ENCODE results near the gene DDX20. TPM values are rescaled to one million over a fixed set of nuclear protein-coding genes. Genes with fewer than 3 reads are reported as not detected.

Gene DDX20
- total and polyA plus RNA-seq, 2 of the 8 experiments (the other 6 are each of a cell fraction or from before 2014, with no cell fraction given) = 7.5 to 24.7 TPM

- no peak overlapping the region for H3K4ac ChIP-seq (replicated peaks; ENCODE audit: insufficient read length, low read depth, low read length)
- no peak overlapping the region for H2BK12ac ChIP-seq (ENCODE audit: low read depth, low read length)
- peaks cover 0 to 59% of the 10 kb centered on the region in 2 experiments; a peak in 3 of 4 replicates for H3K79me2 ChIP-seq (ENCODE audit: control insufficient read depth in 1 of 2, insufficient read depth in 2 of 2, low read length in 2 of 2)
- no peak overlapping the region for H4K8ac ChIP-seq (ENCODE audit: extremely low read depth, insufficient read depth, low read length)
- no peak overlapping the region for H3K4me2 ChIP-seq (ENCODE audit: insufficient read depth in 1 of 2, low read depth in 2 of 2, low read length in 2 of 2)
- H2BK120ac ChIP-seq (replicated peaks; ENCODE audit: low read depth, low read length) = no peak overlapping the region
- H3K4me1 ChIP-seq (replicated peaks in 1 of 4; ENCODE audit: control insufficient read depth in 3 of 4, insufficient read depth in 4 of 4, low read length in 3 of 4) = peaks cover 19 to 32% (median 26%) of the 10 kb centered on the region in 4 experiments
- H3K14ac ChIP-seq (ENCODE audit: insufficient read length) = no peak overlapping the region
- peak overlapping the region; percentile 73; the same call in 1 of the 2 replicates for H2BK15ac ChIP-seq (ENCODE audit: low read length)
- H3K9me3 ChIP-seq (ENCODE audit: insufficient read depth in 2 of 2, low read depth in 1 of 2, low read length in 1 of 2) = no peaks in the 10 kb centered on the region
- H3K23me2 ChIP-seq (ENCODE audit: low read depth, low read length) = peaks cover 8% of the 10 kb centered on the region; the same call in 1 of the 2 replicates
- H3K9ac ChIP-seq (replicated peaks in 1 of 4; ENCODE audit: extremely low read depth in 1 of 4, low read depth in 3 of 4, low read length in 3 of 4) = no peak overlapping the region
- H3K4me3 ChIP-seq (ENCODE audit: extremely low read depth in 1 of 4, insufficient read depth in 2 of 4, low read depth in 3 of 4, low read length in 4 of 4) = no peak overlapping the region
- H3K18ac ChIP-seq (ENCODE audit: extremely low read depth, low read length) = no peak overlapping the region
- no peak overlapping the region for H2BK20ac ChIP-seq (ENCODE audit: low read length)
- H2AFZ ChIP-seq (ENCODE audit: low read length) = no peak overlapping the region
- H3K56ac ChIP-seq (replicated peaks; ENCODE audit: insufficient read length, low read depth, low read length) = no peak overlapping the region
- H2BK5ac ChIP-seq (ENCODE audit: low read depth, low read length) = no peak overlapping the region
- peaks cover 3 to 10% of the 10 kb centered on the region in 2 experiments for H4K20me1 ChIP-seq (replicated peaks in 1 of 2; ENCODE audit: control insufficient read depth in 1 of 2, insufficient read depth in 2 of 2, low read length in 2 of 2)
- H3K27ac ChIP-seq (ENCODE audit: low read depth, low read length) = no peak overlapping the region
- ChIA-PET CTCF (ENCODE audit: partially characterized antibody) (interaction anchor here (0.9 to 42.0 kb wide), 6 partner anchors 5 to 282 kb away, joined by 3 to 1070 read pairs (median 3); partner anchors contain the start of genes DDX20 and INKA2), POLR2A (ENCODE audit: partially characterized antibody) (interaction anchor here (1.0 to 19.0 kb wide), 2 partner anchors 13 to 15 kb away, joined by 5 to 343 read pairs; no protein-coding TSS in a partner anchor)
- WGBS, 2 experiments (ENCODE audit: extremely low coverage in 1 of 2, insufficient coverage in 1 of 2, insufficient read length in 1 of 2, insufficient replicate concordance in 2 of 2, low coverage in 1 of 2, low lambda C conversion rate in 2 of 2, missing lambda C conversion rate in 1 of 2) = 88% methylated on average over 3 of the region's 3 CpGs; no CpG with 5 or more reads in 1 of the 2 experiments
- H4K91ac ChIP-seq (replicated peaks; ENCODE audit: insufficient read length, low read length) = no peak overlapping the region
- no peak for FAIRE-seq
- no peak overlapping the region for H4K5ac ChIP-seq (ENCODE audit: insufficient read length, low read depth, low read length)
- no peaks in the 10 kb centered on the region; a peak in 1 of 7 replicates for H3K27me3 ChIP-seq (replicated peaks in 1 of 4; ENCODE audit: control insufficient read depth in 3 of 4, extremely low read depth in 1 of 4, insufficient read depth in 3 of 4, low read length in 3 of 4)
- peaks cover 11% of the 10 kb centered on the region for H3K79me1 ChIP-seq (ENCODE audit: low read depth, low read length)
- no peak overlapping the region for H3K23ac ChIP-seq (ENCODE audit: insufficient read length)
- H3K36me3 ChIP-seq (ENCODE audit: control insufficient read depth in 2 of 4, insufficient read depth in 4 of 4, low read length in 3 of 4) = peaks cover 0 to 3% (median 1%) of the 10 kb centered on the region in 4 experiments; a peak in 3 of 8 replicates
- TF ChIP-seq RAD21 (IDR thresholded peaks at IDR 0.05 in 1 of 2, conservative IDR thresholded peaks at IDR 0.05 in 1 of 2; ENCODE audit: low read depth in 2 of 2, low read length in 2 of 2) (no peak), POLR2AphosphoS5 (IDR thresholded peaks at IDR 0.05; ENCODE audit: low read depth, low read length) (no peak), CREB1 (IDR thresholded peaks at IDR 0.05) (no peak)
- 0 out of 2 replicates have a peak overlapping the region, but pooled peaks have one; percentile 16 for H2AK5ac ChIP-seq (ENCODE audit: low read depth, low read length)
- no peak for DNase-seq (ENCODE audit: low read depth in 1 of 2, low spot score in 2 of 2)
Measured at GRCh38 chr1:111734426-111734825, 21.3 kb upstream of the DDX20 start.
